DND-41 (cell line): ENCODE data around the gene SUN2.

ENCODE experiments used
- ATAC-seq: fragments of 200-7000 bp; cut with Tn5 transposase; 3 replicates; pipeline ENCODE4 v1.9.1; 2021; ENCODE audit warnings: low read depth; ENCODE audit not compliant: insufficient read depth
- DNase-seq: peaks from one replicate; pipeline ENCODE4 v3.0.0-alpha.2; 2020
- H2AFZ ChIP-seq: 2 replicates; pipeline ENCODE4 v1.6.0; 2012; ENCODE audit warnings: low read depth, low read length
- H3K27ac ChIP-seq: 2 replicates; pipeline ENCODE4 v1.5.1; 2012; ENCODE audit warnings: low read length, inconsistent platforms
- H3K27me3 ChIP-seq: fragments of 200-600 bp; sonication (generic); 2 replicates; pipeline ENCODE4 v1.6.0; 2012; ENCODE audit warnings: low read length, mild to moderate bottlenecking, inconsistent platforms; ENCODE audit not compliant: insufficient read depth, poor library complexity
- H3K36me3 ChIP-seq: 2 replicates; pipeline ENCODE4 v1.5.1; 2012; ENCODE audit warnings: low read length, inconsistent platforms; ENCODE audit not compliant: insufficient read depth
- H3K4me1 ChIP-seq: 2 replicates; pipeline ENCODE4 v1.5.1; 2012; ENCODE audit warnings: mild to moderate bottlenecking, low read length; ENCODE audit not compliant: insufficient read depth
- H3K4me2 ChIP-seq: 2 replicates; pipeline ENCODE4 v1.6.0; 2012; ENCODE audit warnings: mild to moderate bottlenecking, moderate library complexity, low read length, inconsistent platforms; ENCODE audit not compliant: insufficient read depth
- H3K4me3 ChIP-seq, 2 experiments: fragments of 200-600 bp in 1 of 2; shearing (Covaris generic) in 1 of 2; 2 replicates each; pipeline ENCODE4 v1.5.1; 2012 to 2016; ENCODE audit warnings: inconsistent platforms in 2 of 2, low read length in 2 of 2, mild to moderate bottlenecking in 2 of 2, low read depth in 1 of 2, moderate library complexity in 1 of 2
- H3K79me2 ChIP-seq: 2 replicates; pipeline ENCODE4 v1.6.0; 2012; ENCODE audit warnings: low read length, inconsistent platforms; ENCODE audit not compliant: insufficient read depth
- H3K9ac ChIP-seq: 2 replicates; pipeline ENCODE4 v1.6.0; 2012; ENCODE audit warnings: low read depth, mild to moderate bottlenecking, inconsistent platforms, low read length, moderate library complexity
- H3K9me3 ChIP-seq: 2 replicates; pipeline ENCODE4 v1.5.1; 2012; ENCODE audit warnings: low read length, moderate library complexity, mild to moderate bottlenecking, inconsistent platforms; ENCODE audit not compliant: insufficient read depth, severe bottlenecking
- H4K20me1 ChIP-seq: 2 replicates; pipeline ENCODE4 v1.6.0; 2012; ENCODE audit warnings: low read length; ENCODE audit not compliant: insufficient read depth
- EZH2 ChIP-seq: IDR thresholded peaks from 3 replicates; pipeline ENCODE4 v1.6.1; 2012; ENCODE audit warnings: borderline replicate concordance, low read depth, mild to moderate bottlenecking, moderate library complexity, low read length, inconsistent platforms; ENCODE audit not compliant: severe bottlenecking
- TF ChIP-seq, protein P1 (sequence below): IDR thresholded peaks from 2 replicates; pipeline ENCODE4 v1.5.1; 2012; ENCODE audit warnings: borderline replicate concordance, low read length, moderate library complexity, mild to moderate bottlenecking; ENCODE audit not compliant: poor library complexity, severe bottlenecking; ENCODE audit errors: extremely low read depth

Gene SUN2

DNA sequence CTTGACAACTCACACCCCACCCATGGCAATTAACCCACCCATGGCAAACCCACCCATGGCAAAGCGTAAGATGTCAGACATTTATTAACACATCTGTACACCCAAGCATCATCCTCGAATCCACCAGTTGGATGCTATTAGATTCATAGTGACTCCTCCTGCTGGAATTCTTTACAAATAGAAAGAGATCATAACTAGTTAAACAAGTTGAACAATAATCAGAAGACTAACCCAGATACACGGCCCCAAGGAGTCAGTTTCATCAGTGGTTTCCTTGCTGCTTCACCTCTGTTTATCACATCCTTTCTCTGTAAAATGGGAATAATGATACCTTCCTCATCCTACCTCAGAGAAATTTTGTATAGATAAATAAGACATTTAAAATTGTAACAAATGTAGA lies 44.9 kb downstream of the SUN2 start:
- DNase-seq (no peak), ATAC-seq (no peak)
- no peak overlapping the region for H2AFZ ChIP-seq
- peaks cover 86% of the 10 kb centered on the region for H4K20me1 ChIP-seq
- no peak overlapping the region for H3K27ac ChIP-seq
- no peak for TF ChIP-seq EZH2
- TF ChIP-seq, protein P1, sequence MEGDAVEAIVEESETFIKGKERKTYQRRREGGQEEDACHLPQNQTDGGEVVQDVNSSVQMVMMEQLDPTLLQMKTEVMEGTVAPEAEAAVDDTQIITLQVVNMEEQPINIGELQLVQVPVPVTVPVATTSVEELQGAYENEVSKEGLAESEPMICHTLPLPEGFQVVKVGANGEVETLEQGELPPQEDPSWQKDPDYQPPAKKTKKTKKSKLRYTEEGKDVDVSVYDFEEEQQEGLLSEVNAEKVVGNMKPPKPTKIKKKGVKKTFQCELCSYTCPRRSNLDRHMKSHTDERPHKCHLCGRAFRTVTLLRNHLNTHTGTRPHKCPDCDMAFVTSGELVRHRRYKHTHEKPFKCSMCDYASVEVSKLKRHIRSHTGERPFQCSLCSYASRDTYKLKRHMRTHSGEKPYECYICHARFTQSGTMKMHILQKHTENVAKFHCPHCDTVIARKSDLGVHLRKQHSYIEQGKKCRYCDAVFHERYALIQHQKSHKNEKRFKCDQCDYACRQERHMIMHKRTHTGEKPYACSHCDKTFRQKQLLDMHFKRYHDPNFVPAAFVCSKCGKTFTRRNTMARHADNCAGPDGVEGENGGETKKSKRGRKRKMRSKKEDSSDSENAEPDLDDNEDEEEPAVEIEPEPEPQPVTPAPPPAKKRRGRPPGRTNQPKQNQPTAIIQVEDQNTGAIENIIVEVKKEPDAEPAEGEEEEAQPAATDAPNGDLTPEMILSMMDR = no peak
- H3K36me3 ChIP-seq = peaks cover 67% of the 10 kb centered on the region
- no peak overlapping the region for H3K9ac ChIP-seq
- peaks cover 100% of the 10 kb centered on the region for H3K79me2 ChIP-seq
- no peak overlapping the region for H3K4me3 ChIP-seq
- H3K9me3 ChIP-seq = no peaks in the 10 kb centered on the region
- no peaks in the 10 kb centered on the region for H3K27me3 ChIP-seq
- H3K4me2 ChIP-seq = no peak overlapping the region
- H3K4me1 ChIP-seq = peaks cover 36% of the 10 kb centered on the region

DNA sequence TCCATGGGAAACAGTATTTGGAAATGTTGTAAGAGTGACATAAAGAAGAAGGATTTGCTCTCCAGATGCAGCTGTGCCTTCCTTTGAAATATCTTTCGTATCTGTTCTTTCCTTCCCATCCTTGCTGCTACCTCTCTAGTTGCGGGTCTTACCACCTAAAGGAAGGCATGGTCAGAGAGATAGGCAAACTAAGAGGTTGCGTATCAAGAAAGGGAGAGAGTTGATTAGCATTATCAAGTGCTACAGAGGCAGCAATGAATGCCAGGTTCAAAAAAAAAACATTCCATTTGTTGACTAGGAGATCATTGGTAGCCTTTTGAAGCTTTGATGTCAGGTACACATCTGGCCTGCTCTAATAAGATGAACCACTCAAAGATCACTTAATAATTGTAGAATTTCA lies 45.4 kb downstream of the SUN2 start:
- Histone ChIP-seq H3K4me1 (peaks cover 36% of the 10 kb centered on the region), H3K9me3 (no peaks in the 10 kb centered on the region), H3K27me3 (no peaks in the 10 kb centered on the region), H3K4me2 (no peak overlapping the region; the same call in 1 of the 2 replicates), H2AFZ (no peak overlapping the region), H3K27ac (no peak overlapping the region), H3K36me3 (peaks cover 62% of the 10 kb centered on the region), H3K9ac (no peak overlapping the region), H3K4me3 (no peak overlapping the region), H4K20me1 (peaks cover 81% of the 10 kb centered on the region), H3K79me2 (peaks cover 96% of the 10 kb centered on the region)
- DNase-seq = no peak
- TF ChIP-seq EZH2 = no peak
- TF ChIP-seq, protein P1 = no peak
- no peak for ATAC-seq

DNA sequence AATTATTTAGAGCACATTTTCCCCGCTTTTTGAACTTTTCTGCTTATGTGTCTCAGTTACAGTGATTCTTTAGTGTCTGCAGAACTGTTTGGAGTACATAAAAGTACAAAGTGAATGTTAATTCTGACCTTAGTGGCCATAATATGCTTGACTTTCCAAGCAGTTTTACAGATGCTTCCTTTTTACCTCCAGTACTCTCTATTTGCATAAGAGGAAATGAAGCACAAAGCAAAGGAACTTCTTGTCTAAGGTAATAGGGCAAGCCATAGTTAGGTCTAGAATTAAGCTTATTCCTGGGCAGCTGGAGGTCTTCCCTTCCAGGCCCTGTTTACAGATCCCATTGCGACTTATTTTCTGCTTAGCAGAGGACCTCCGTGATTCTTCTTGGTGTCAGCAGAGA lies 46.5 kb downstream of the SUN2 start:
- Histone ChIP-seq H3K4me2 (no peak overlapping the region), H3K27ac (no peak overlapping the region), H3K36me3 (peaks cover 57% of the 10 kb centered on the region), H3K9ac (no peak overlapping the region), H4K20me1 (peaks cover 71% of the 10 kb centered on the region), H2AFZ (no peak overlapping the region), H3K9me3 (no peaks in the 10 kb centered on the region), H3K4me1 (peaks cover 45% of the 10 kb centered on the region), H3K27me3 (no peaks in the 10 kb centered on the region), H3K4me3 (no peak overlapping the region), H3K79me2 (peaks cover 85% of the 10 kb centered on the region)
- no peak for ATAC-seq
- no peak for TF ChIP-seq EZH2
- TF ChIP-seq, protein P1 = no peak
- no peak for DNase-seq

DNA sequence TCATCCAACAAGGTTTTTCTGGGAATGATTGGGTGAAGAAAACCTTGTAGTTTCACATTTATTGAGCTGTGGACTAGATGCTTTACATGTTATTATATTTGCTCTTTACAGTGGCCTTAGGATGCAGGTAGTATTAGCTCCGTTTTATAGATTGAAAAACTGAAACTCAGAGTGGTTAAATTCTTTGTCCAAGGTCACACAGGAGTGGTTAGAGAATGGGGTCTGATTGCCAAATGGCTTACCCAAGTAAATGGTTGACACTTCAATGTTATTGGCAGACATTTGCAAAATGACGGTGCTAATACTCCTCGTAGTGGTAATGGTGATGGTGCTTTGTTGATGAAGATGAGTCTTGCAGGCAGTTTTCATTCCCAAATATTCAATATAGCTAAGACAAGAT lies 47.8 kb downstream of the SUN2 start:
- Histone ChIP-seq H3K27ac (peak overlapping the region; percentile 29; the same call in 1 of the 2 replicates), H3K4me2 (peak overlapping the region; percentile 76), H2AFZ (no peak overlapping the region), H3K79me2 (peaks cover 72% of the 10 kb centered on the region), H3K9ac (peak overlapping the region; percentile 84; the same call in 1 of the 2 replicates), H3K4me1 (peaks cover 43% of the 10 kb centered on the region), H3K27me3 (no peaks in the 10 kb centered on the region), H3K9me3 (no peaks in the 10 kb centered on the region), H4K20me1 (peaks cover 58% of the 10 kb centered on the region), H3K4me3 (peak overlapping the region in 1 of 2 experiments; percentile 69; a peak in 2 of 4 replicates), H3K36me3 (peaks cover 53% of the 10 kb centered on the region)
- TF ChIP-seq EZH2 = no peak
- TF ChIP-seq, protein P1 = no peak
- DNase-seq = no peak
- ATAC-seq = no peak
